GM18526 (cell line): ENCODE results near the gene KCNQ5.

Experiments
- POLR2A ChIP-seq: IDR thresholded peaks from 3 replicates; pipeline ENCODE4 v1.6.1; 2011; ENCODE audit not compliant: insufficient read length; ENCODE audit errors: extremely low read depth

Gene KCNQ5

GRCh38 chr6:72850469-72850868 is 228.6 kb downstream of the KCNQ5 start:
- TF ChIP-seq POLR2A: no peak

GRCh38 chr6:72855471-72855870 is 233.6 kb downstream of the KCNQ5 start:
- TF ChIP-seq POLR2A: no peak

- TF ChIP-seq POLR2A: no peak
Measured at GRCh38 chr6:72856801-72857200, 234.9 kb downstream of the KCNQ5 start.

GRCh38 chr6:72857791-72858585 is 236.1 kb downstream of the KCNQ5 start:
- TF ChIP-seq POLR2A: no peak

GRCh38 chr6:72861059-72861458 is 239.2 kb downstream of the KCNQ5 start:
- no peak for TF ChIP-seq POLR2A

- no peak for TF ChIP-seq POLR2A
Measured at GRCh38 chr6:72861935-72862432, 240.1 kb downstream of the KCNQ5 start.

- no peak for TF ChIP-seq POLR2A
Measured at GRCh38 chr6:72863131-72863530, 241.3 kb downstream of the KCNQ5 start.

GRCh38 chr6:72864236-72864635 is 242.4 kb downstream of the KCNQ5 start:
- no peak for TF ChIP-seq POLR2A

GRCh38 chr6:72864799-72865198 is 242.9 kb downstream of the KCNQ5 start:
- TF ChIP-seq POLR2A: no peak

- TF ChIP-seq POLR2A: no peak
Measured at GRCh38 chr6:72865467-72865866, 243.6 kb downstream of the KCNQ5 start.

GRCh38 chr6:72869621-72870020 is 247.8 kb downstream of the KCNQ5 start:
- TF ChIP-seq POLR2A: no peak

GRCh38 chr6:72873433-72873832 is 251.6 kb downstream of the KCNQ5 start:
- TF ChIP-seq POLR2A: no peak

GRCh38 chr6:72876256-72876655 is 254.4 kb downstream of the KCNQ5 start:
- no peak for TF ChIP-seq POLR2A

- TF ChIP-seq POLR2A: no peak
Measured at GRCh38 chr6:72886170-72886569, 264.3 kb downstream of the KCNQ5 start.

- no peak for TF ChIP-seq POLR2A
Measured at GRCh38 chr6:72890233-72890632, 268.4 kb downstream of the KCNQ5 start.

GRCh38 chr6:72890671-72891070 is 268.8 kb downstream of the KCNQ5 start:
- no peak for TF ChIP-seq POLR2A

- TF ChIP-seq POLR2A: no peak
Measured at GRCh38 chr6:72892901-72893300, 271.0 kb downstream of the KCNQ5 start.

GRCh38 chr6:72894091-72894490 is 272.2 kb downstream of the KCNQ5 start:
- no peak for TF ChIP-seq POLR2A
